ENCODE measurements around the gene RFTN2. TPM values are rescaled to one million over a fixed set of nuclear protein-coding genes. Genes with fewer than 3 reads are reported as not detected.
"Not testable (repeated sequence)": the region's sequence is repeated elsewhere in the genome, so short reads cannot be mapped to it uniquely, and the experiment has no call there.

RFTN2 gene
- polyA plus RNA-seq, 6 donors from 2014 or later = 0.05 to 0.20 (median 0.15) TPM; not detected in 3

- Mint-ChIP-seq H3K4me1 (peaks cover 31 to 38% (median 37%) of the 10 kb centered on the region in 3 donors), H3K27ac (peak overlapping the region; percentile 69 to 98 (median 85)), H3K4me3 (peak overlapping the region; percentile 78 to 98 (median 92)), H3K36me3 (no peaks in the 10 kb centered on the region), H3K9me3 (peaks cover 0 to 4% (median 0%) of the 10 kb centered on the region in 7 donors), H3K27me3 (peaks cover 17 to 29% (median 27%) of the 10 kb centered on the region in 3 donors)
- DNase-seq (no peak), ATAC-seq (ENCODE audit: low read depth in 2 of 2) (peak; percentile 46 to 51)
Observed at GRCh38 chr2:197704434-197705120, 29.2 kb upstream of the RFTN2 start.

GRCh38 chr2:197700960-197701359, 25.6 kb upstream of the RFTN2 start:
- ATAC-seq (ENCODE audit: low read depth in 2 of 2) (no peak), DNase-seq (no peak)
- H3K4me3 Mint-ChIP-seq = no peak overlapping the region
- peaks cover 5 to 9% (median 7%) of the 10 kb centered on the region in 3 donors for H3K4me1 Mint-ChIP-seq
- no peak overlapping the region for H3K27ac Mint-ChIP-seq
- no peaks in the 10 kb centered on the region for H3K36me3 Mint-ChIP-seq
- peaks cover 22 to 32% (median 29%) of the 10 kb centered on the region in 3 donors for H3K27me3 Mint-ChIP-seq
- peaks cover 0 to 8% (median 4%) of the 10 kb centered on the region in 7 donors for H3K9me3 Mint-ChIP-seq

GRCh38 chr2:197699724-197700123, 24.3 kb upstream of the RFTN2 start:
- not testable (repeated sequence) for H3K4me1 Mint-ChIP-seq; ATAC-seq (ENCODE audit: low read depth in 2 of 2); H3K4me3 Mint-ChIP-seq; DNase-seq; H3K9me3 Mint-ChIP-seq; H3K27ac Mint-ChIP-seq; H3K36me3 Mint-ChIP-seq
- peaks cover 22 to 37% (median 33%) of the 10 kb centered on the region in 3 donors for H3K27me3 Mint-ChIP-seq

- H3K27me3 Mint-ChIP-seq = peaks cover 21 to 40% (median 23%) of the 10 kb centered on the region in 3 donors
- not testable (repeated sequence) for H3K4me3 Mint-ChIP-seq; H3K4me1 Mint-ChIP-seq; H3K27ac Mint-ChIP-seq; H3K36me3 Mint-ChIP-seq; DNase-seq; ATAC-seq (ENCODE audit: low read depth in 2 of 2); H3K9me3 Mint-ChIP-seq
Observed at GRCh38 chr2:197696571-197696970, 21.2 kb upstream of the RFTN2 start.

- not testable (repeated sequence) for DNase-seq; ATAC-seq (ENCODE audit: low read depth in 2 of 2); H3K9me3 Mint-ChIP-seq; H3K4me1 Mint-ChIP-seq; H3K4me3 Mint-ChIP-seq; H3K36me3 Mint-ChIP-seq; H3K27ac Mint-ChIP-seq
- H3K27me3 Mint-ChIP-seq = peaks cover 15 to 35% (median 17%) of the 10 kb centered on the region in 3 donors
Observed at GRCh38 chr2:197695971-197696370, 20.6 kb upstream of the RFTN2 start.

GRCh38 chr2:197695206-197695605, 19.8 kb upstream of the RFTN2 start:
- ATAC-seq (ENCODE audit: low read depth in 2 of 2); H3K36me3 Mint-ChIP-seq; H3K27ac Mint-ChIP-seq; DNase-seq; H3K4me3 Mint-ChIP-seq; H3K9me3 Mint-ChIP-seq; H3K4me1 Mint-ChIP-seq: not testable (repeated sequence)
- H3K27me3 Mint-ChIP-seq = peaks cover 10 to 31% (median 10%) of the 10 kb centered on the region in 3 donors

- Mint-ChIP-seq H3K9me3 (peaks cover 0 to 3% (median 0%) of the 10 kb centered on the region in 7 donors), H3K4me3 (no peak overlapping the region), H3K27me3 (peaks cover 15 to 29% (median 16%) of the 10 kb centered on the region in 3 donors), H3K4me1 (no peaks in the 10 kb centered on the region), H3K27ac (no peak overlapping the region), H3K36me3 (no peaks in the 10 kb centered on the region)
- no peak for DNase-seq
- no peak for ATAC-seq (ENCODE audit: low read depth in 2 of 2)
Observed at GRCh38 chr2:197677483-197677882, 2.1 kb upstream of the RFTN2 start.

- ATAC-seq (ENCODE audit: low read depth in 2 of 2) = no peak
- Mint-ChIP-seq H3K36me3 (no peaks in the 10 kb centered on the region), H3K27me3 (peaks cover 16 to 27% (median 19%) of the 10 kb centered on the region in 3 donors), H3K9me3 (no peaks in the 10 kb centered on the region), H3K4me1 (no peaks in the 10 kb centered on the region), H3K27ac (no peak overlapping the region), H3K4me3 (no peak overlapping the region)
- DNase-seq = no peak
Observed at GRCh38 chr2:197677056-197677455, 1.7 kb upstream of the RFTN2 start.

- Mint-ChIP-seq H3K9me3 (peaks cover 0 to 4% (median 0%) of the 10 kb centered on the region in 7 donors), H3K27ac (no peak overlapping the region), H3K4me1 (no peaks in the 10 kb centered on the region), H3K27me3 (peaks cover 19 to 31% (median 23%) of the 10 kb centered on the region in 3 donors), H3K36me3 (peaks cover 0 to 5% of the 10 kb centered on the region in 2 donors), H3K4me3 (no peak overlapping the region)
- ATAC-seq (ENCODE audit: low read depth in 2 of 2) (no peak), DNase-seq (no peak)
Observed at GRCh38 chr2:197675711-197676188, 363 bp upstream of the RFTN2 start.

GRCh38 chr2:197674591-197674990, 796 bp downstream of the RFTN2 start:
- Mint-ChIP-seq H3K4me3 (no peak overlapping the region), H3K9me3 (peaks cover 0 to 5% (median 0%) of the 10 kb centered on the region in 7 donors)

GRCh38 chr2:197674060-197674459, 1.3 kb downstream of the RFTN2 start:
- DNase-seq (no peak), ATAC-seq (ENCODE audit: low read depth in 2 of 2) (no peak)
- H3K27me3 Mint-ChIP-seq = peaks cover 15 to 43% (median 31%) of the 10 kb centered on the region in 3 donors
- H3K36me3 Mint-ChIP-seq = peaks cover 0 to 8% of the 10 kb centered on the region in 2 donors
- no peaks in the 10 kb centered on the region for H3K4me1 Mint-ChIP-seq
- peaks cover 0 to 5% (median 2%) of the 10 kb centered on the region in 7 donors for H3K9me3 Mint-ChIP-seq
- no peak overlapping the region for H3K27ac Mint-ChIP-seq
- no peak overlapping the region for H3K4me3 Mint-ChIP-seq

More at GRCh38 chr2:197674591-197674990, 796 bp downstream of the RFTN2 start:
- H3K4me1 Mint-ChIP-seq = no peaks in the 10 kb centered on the region
- no peak for DNase-seq
- peaks cover 0 to 8% of the 10 kb centered on the region in 2 donors for H3K36me3 Mint-ChIP-seq
- ATAC-seq (ENCODE audit: low read depth in 2 of 2) = no peak
- H3K27me3 Mint-ChIP-seq = peaks cover 15 to 41% (median 30%) of the 10 kb centered on the region in 3 donors
- no peak overlapping the region for H3K27ac Mint-ChIP-seq

GRCh38 chr2:197673606-197674005, 1.8 kb downstream of the RFTN2 start:
- H3K4me1 Mint-ChIP-seq = no peaks in the 10 kb centered on the region

GRCh38 chr2:197673106-197673505, 2.3 kb downstream of the RFTN2 start:
- H3K27ac Mint-ChIP-seq = no peak overlapping the region
- ATAC-seq (ENCODE audit: low read depth in 2 of 2) (no peak), DNase-seq (no peak)
- H3K4me3 Mint-ChIP-seq = no peak overlapping the region
- H3K36me3 Mint-ChIP-seq = peaks cover 0 to 8% of the 10 kb centered on the region in 2 donors
- peaks cover 0 to 5% (median 3%) of the 10 kb centered on the region in 7 donors for H3K9me3 Mint-ChIP-seq
- H3K4me1 Mint-ChIP-seq = no peaks in the 10 kb centered on the region
- H3K27me3 Mint-ChIP-seq = peaks cover 20 to 39% (median 29%) of the 10 kb centered on the region in 3 donors

More at GRCh38 chr2:197673606-197674005, 1.8 kb downstream of the RFTN2 start:
- peaks cover 20 to 43% (median 31%) of the 10 kb centered on the region in 3 donors for H3K27me3 Mint-ChIP-seq
- H3K27ac Mint-ChIP-seq = no peak overlapping the region
- peaks cover 0 to 5% (median 2%) of the 10 kb centered on the region in 7 donors for H3K9me3 Mint-ChIP-seq
- peaks cover 0 to 8% of the 10 kb centered on the region in 2 donors for H3K36me3 Mint-ChIP-seq
- no peak overlapping the region for H3K4me3 Mint-ChIP-seq
- no peak for DNase-seq
- no peak for ATAC-seq (ENCODE audit: low read depth in 2 of 2)

GRCh38 chr2:197672371-197672893, 3.0 kb downstream of the RFTN2 start:
- Mint-ChIP-seq H3K4me1 (no peaks in the 10 kb centered on the region), H3K4me3 (no peak overlapping the region), H3K36me3 (peaks cover 1 to 11% of the 10 kb centered on the region in 2 donors), H3K27ac (no peak overlapping the region), H3K9me3 (peaks cover 3 to 8% (median 7%) of the 10 kb centered on the region in 7 donors), H3K27me3 (peaks cover 20 to 33% (median 25%) of the 10 kb centered on the region in 3 donors)
- ATAC-seq (ENCODE audit: low read depth in 2 of 2) (no peak), DNase-seq (no peak)
